Rectal smooth muscle tissue (tissue), 1 donor: ENCODE data around the gene PCAT7.
"Not testable (repeated sequence)": the region's sequence is repeated elsewhere in the genome, so short reads cannot be mapped to it uniquely, and the experiment has no call there.

Source experiments
- H3K27ac ChIP-seq: one replicate; pipeline ENCODE4 v1.7.0; 2013; ENCODE audit warnings: low read depth, low read length, inconsistent platforms
- H3K27me3 ChIP-seq: one replicate; pipeline ENCODE4 v1.7.0; 2013; ENCODE audit warnings: low read length; ENCODE audit not compliant: control insufficient read depth, insufficient read depth
- H3K36me3 ChIP-seq: one replicate; pipeline ENCODE4 v1.7.0; 2013; ENCODE audit warnings: low read length; ENCODE audit not compliant: control insufficient read depth, insufficient read depth
- H3K4me1 ChIP-seq: one replicate; pipeline ENCODE4 v1.7.0; 2013; ENCODE audit warnings: low read length; ENCODE audit not compliant: control insufficient read depth, insufficient read depth
- H3K4me3 ChIP-seq: one replicate; pipeline ENCODE4 v1.7.0; 2013; ENCODE audit warnings: low read length
- H3K9ac ChIP-seq: one replicate; pipeline ENCODE4 v1.7.0; 2013; ENCODE audit warnings: low read length

Gene PCAT7

DNA sequence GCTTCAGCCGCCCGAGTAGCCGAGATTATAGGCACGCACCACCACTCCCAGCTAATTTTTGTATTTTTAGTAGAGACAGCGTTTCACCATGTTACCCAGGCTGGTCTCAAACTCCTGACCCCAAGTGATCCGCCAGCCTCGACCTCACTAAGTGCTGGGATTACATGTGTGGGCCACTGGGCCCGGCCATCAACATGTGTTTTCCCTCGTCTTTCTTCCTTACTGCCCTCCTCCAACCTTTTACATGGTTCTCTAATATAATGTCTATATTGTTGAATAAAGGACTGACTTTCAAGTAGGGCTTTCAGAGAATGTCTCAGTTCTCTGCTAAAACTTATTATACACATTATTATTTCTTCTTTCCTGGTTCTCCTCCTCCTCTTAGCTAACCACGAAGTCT lies 21.3 kb upstream of the PCAT7 start:
- no peak overlapping the region for H3K27ac ChIP-seq
- no peak overlapping the region for H3K4me3 ChIP-seq
- H3K4me1 ChIP-seq = no peaks in the 10 kb centered on the region
- no peaks in the 10 kb centered on the region for H3K36me3 ChIP-seq
- no peak overlapping the region for H3K9ac ChIP-seq
- H3K27me3 ChIP-seq = no peaks in the 10 kb centered on the region

- H3K27me3 ChIP-seq = no peaks in the 10 kb centered on the region
- H3K4me3 ChIP-seq = no peak overlapping the region
- H3K4me1 ChIP-seq = no peaks in the 10 kb centered on the region
- H3K27ac ChIP-seq = no peak overlapping the region
- H3K9ac ChIP-seq = no peak overlapping the region
- H3K36me3 ChIP-seq = no peaks in the 10 kb centered on the region
Observed at GRCh38 chr9:94534901-94535300, 20.0 kb upstream of the PCAT7 start.

- no peaks in the 10 kb centered on the region for H3K36me3 ChIP-seq
- no peak overlapping the region for H3K4me3 ChIP-seq
- H3K27ac ChIP-seq = no peak overlapping the region
- no peaks in the 10 kb centered on the region for H3K27me3 ChIP-seq
- no peaks in the 10 kb centered on the region for H3K4me1 ChIP-seq
- H3K9ac ChIP-seq = no peak overlapping the region
Observed at GRCh38 chr9:94538908-94539307, 16.0 kb upstream of the PCAT7 start.

GRCh38 chr9:94544335-94544734 lies 10.5 kb upstream of the PCAT7 start:
- not testable (repeated sequence) for H3K4me1 ChIP-seq, H3K4me3 ChIP-seq, H3K27ac ChIP-seq, H3K9ac ChIP-seq, H3K27me3 ChIP-seq, H3K36me3 ChIP-seq

GRCh38 chr9:94545940-94546339 lies 8.9 kb upstream of the PCAT7 start:
- no peak overlapping the region for H3K27ac ChIP-seq
- H3K36me3 ChIP-seq = no peaks in the 10 kb centered on the region
- H3K27me3 ChIP-seq = no peaks in the 10 kb centered on the region
- H3K4me1 ChIP-seq = no peaks in the 10 kb centered on the region
- no peak overlapping the region for H3K4me3 ChIP-seq
- no peak overlapping the region for H3K9ac ChIP-seq

- H3K27ac ChIP-seq = no peak overlapping the region
Observed at GRCh38 chr9:94553029-94553938, 1.6 kb upstream of the PCAT7 start.

DNA sequence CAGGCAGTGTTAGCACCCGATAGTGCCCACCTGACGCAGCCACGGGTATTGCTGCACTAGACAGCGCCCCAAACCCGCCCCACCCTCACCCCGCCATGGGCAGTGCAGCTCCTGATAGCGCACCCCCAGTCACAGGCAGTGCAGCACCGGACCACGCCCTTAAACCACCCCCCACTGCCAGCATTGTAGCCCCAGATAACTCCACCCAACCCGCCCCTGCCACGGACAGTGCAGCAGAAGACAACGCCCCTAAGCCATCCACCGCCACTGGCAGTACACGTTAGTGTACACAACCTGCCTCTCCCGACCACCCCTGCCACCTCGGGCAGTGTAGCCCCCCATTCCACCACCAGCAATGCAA lies 825 bp upstream of the PCAT7 start:
- H3K9ac ChIP-seq = no peak overlapping the region
- no peaks in the 10 kb centered on the region for H3K36me3 ChIP-seq
- no peaks in the 10 kb centered on the region for H3K27me3 ChIP-seq
- H3K4me1 ChIP-seq = no peaks in the 10 kb centered on the region
- no peak overlapping the region for H3K27ac ChIP-seq
- H3K4me3 ChIP-seq = peak overlapping the region; percentile 60

More at GRCh38 chr9:94553029-94553938, 1.6 kb upstream of the PCAT7 start:
- Histone ChIP-seq H3K4me3 (peak overlapping the region; percentile 60), H3K4me1 (no peaks in the 10 kb centered on the region), H3K27me3 (no peaks in the 10 kb centered on the region), H3K36me3 (no peaks in the 10 kb centered on the region), H3K9ac (no peak overlapping the region)

DNA sequence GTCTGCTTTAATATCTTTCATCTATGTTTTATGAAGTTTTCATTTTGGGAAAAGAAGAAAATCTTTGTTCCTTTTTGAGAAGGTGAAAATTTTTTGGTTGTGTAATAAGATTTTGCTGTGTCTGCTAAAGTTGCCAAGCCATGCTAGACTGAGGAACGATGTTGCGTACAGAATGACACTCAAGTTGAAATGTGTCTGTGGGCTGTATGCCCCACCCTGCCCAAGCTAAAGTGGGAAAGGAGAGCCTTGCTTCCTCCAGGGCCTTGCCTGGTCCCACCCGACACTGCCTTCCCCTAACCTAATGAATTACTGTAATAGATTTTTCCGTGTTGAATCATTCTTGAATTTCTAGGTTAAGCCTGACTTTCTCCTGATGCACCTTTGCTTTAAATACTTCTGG lies 2.5 kb downstream of the PCAT7 start:
- no peak overlapping the region for H3K27ac ChIP-seq
- no peaks in the 10 kb centered on the region for H3K36me3 ChIP-seq
- no peaks in the 10 kb centered on the region for H3K27me3 ChIP-seq
- H3K4me3 ChIP-seq = no peak overlapping the region
- H3K4me1 ChIP-seq = no peaks in the 10 kb centered on the region
- H3K9ac ChIP-seq = no peak overlapping the region

DNA sequence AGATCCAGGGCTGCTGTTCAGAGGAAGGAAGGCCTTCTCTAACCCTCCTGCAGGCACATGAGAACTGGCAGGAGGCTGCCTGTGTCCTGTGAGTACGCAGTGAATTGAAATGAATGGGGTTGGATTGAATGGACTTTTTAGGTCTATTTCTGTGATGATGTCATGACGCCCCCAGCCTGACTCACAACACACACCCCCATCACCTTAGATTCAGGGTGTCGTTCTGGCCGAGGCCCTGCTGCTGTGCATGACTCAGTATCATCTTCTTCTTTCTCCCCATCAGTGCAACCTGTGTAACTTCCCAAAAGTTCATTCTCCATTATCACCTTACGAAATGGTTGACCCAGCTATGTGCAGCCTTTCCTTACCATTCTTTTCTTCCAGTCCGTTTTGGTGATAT lies 5.4 kb downstream of the PCAT7 start:
- Histone ChIP-seq H3K4me3 (no peak overlapping the region), H3K27me3 (no peaks in the 10 kb centered on the region), H3K4me1 (no peaks in the 10 kb centered on the region), H3K9ac (no peak overlapping the region), H3K36me3 (no peaks in the 10 kb centered on the region), H3K27ac (no peak overlapping the region)

GRCh38 chr9:94563548-94563947 lies 8.7 kb downstream of the PCAT7 start:
- H3K36me3 ChIP-seq = no peaks in the 10 kb centered on the region
- H3K27ac ChIP-seq = no peak overlapping the region
- no peak overlapping the region for H3K4me3 ChIP-seq
- H3K27me3 ChIP-seq = no peaks in the 10 kb centered on the region
- H3K9ac ChIP-seq = no peak overlapping the region
- no peaks in the 10 kb centered on the region for H3K4me1 ChIP-seq

DNA sequence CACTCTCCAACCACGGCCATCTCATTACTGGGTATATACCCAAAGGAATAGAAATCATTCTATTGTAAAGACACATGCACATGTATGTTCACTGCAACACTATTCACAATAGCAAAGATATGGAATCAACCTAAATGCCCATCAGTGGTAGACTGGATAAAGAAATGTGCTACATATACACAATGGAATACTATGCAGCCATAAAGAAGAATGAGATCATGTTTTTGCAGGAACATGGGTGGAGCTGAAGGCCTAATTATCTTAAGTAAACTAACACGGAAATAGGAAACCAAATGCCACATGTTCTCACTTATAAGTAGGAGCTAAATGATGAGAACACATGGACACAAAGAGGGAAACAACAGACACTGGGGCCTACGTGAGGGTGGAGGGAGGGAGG lies 9.4 kb downstream of the PCAT7 start:
- not testable (repeated sequence) for H3K4me3 ChIP-seq, H3K36me3 ChIP-seq, H3K9ac ChIP-seq, H3K27me3 ChIP-seq, H3K4me1 ChIP-seq, H3K27ac ChIP-seq

DNA sequence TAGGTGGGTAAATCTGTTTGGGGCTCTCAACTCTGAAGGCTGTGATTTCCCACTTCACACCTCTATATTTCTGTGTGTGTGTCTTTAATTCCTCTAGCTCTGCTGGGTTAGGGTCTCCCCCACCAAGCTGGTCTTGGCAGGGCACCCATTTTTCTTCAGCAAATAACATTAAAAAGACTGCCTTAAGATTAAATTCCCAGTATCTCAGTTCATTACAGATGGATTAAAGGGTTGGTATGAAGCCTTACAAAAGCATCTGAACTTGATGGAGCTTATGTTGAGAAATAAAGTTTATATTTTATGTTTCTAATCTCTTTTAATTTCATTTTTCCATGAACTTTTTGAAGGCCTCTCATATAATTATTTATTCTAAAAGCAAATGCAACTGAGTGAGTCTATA lies 11.7 kb downstream of the PCAT7 start:
- Histone ChIP-seq H3K27ac (no peak overlapping the region), H3K36me3 (no peaks in the 10 kb centered on the region), H3K4me1 (no peaks in the 10 kb centered on the region), H3K4me3 (no peak overlapping the region), H3K9ac (no peak overlapping the region), H3K27me3 (no peaks in the 10 kb centered on the region)

GRCh38 chr9:94567271-94567670 lies 12.4 kb downstream of the PCAT7 start:
- no peaks in the 10 kb centered on the region for H3K36me3 ChIP-seq
- H3K27me3 ChIP-seq = no peaks in the 10 kb centered on the region
- H3K4me1 ChIP-seq = no peaks in the 10 kb centered on the region
- H3K4me3 ChIP-seq = no peak overlapping the region
- no peak overlapping the region for H3K27ac ChIP-seq
- H3K9ac ChIP-seq = no peak overlapping the region
